Right hindlimb (tissue), 1 donor: ENCODE data around the gene ALPL.
A peak's percentile ranks its signal among the peaks of the same experiment; 100 is the strongest.
"Not testable (repeated sequence)": the region's sequence is repeated elsewhere in the genome, so short reads cannot be mapped to it uniquely, and the experiment has no call there.

ENCODE experiments used
- DNase-seq: peaks from one replicate; pipeline ENCODE4 v3.0.0-alpha.2; 2018

Gene ALPL

GRCh38 chr1:21508580-21509350 lies 458 bp upstream of the ALPL start:
- DNase-seq: peak; percentile 73

- no peak for DNase-seq
These were observed 880 bp downstream of the ALPL start for GRCh38 chr1:21510113-21510493.

GRCh38 chr1:21510885-21511578 lies 1.8 kb downstream of the ALPL start:
- no peak for DNase-seq

GRCh38 chr1:21511579-21512522 lies 2.6 kb downstream of the ALPL start:
- peak; percentile 78 for DNase-seq

GRCh38 chr1:21514245-21514644 lies 5.0 kb downstream of the ALPL start:
- DNase-seq: no peak

- DNase-seq: no peak
These were observed 8.0 kb downstream of the ALPL start for GRCh38 chr1:21517161-21517589.

- DNase-seq: no peak
These were observed 8.6 kb downstream of the ALPL start for GRCh38 chr1:21517660-21518480.

GRCh38 chr1:21518774-21519455 lies 9.7 kb downstream of the ALPL start:
- no peak for DNase-seq

- DNase-seq: not testable (repeated sequence)
These were observed 10.4 kb downstream of the ALPL start for GRCh38 chr1:21519486-21520070.

- no peak for DNase-seq
These were observed 11.9 kb downstream of the ALPL start for GRCh38 chr1:21520899-21521716.

- DNase-seq: no peak
These were observed 12.5 kb downstream of the ALPL start for GRCh38 chr1:21521717-21522060.

- DNase-seq: no peak
These were observed 13.4 kb downstream of the ALPL start for GRCh38 chr1:21522525-21523038.

GRCh38 chr1:21523297-21523813 lies 14.1 kb downstream of the ALPL start:
- no peak for DNase-seq

GRCh38 chr1:21524220-21524619 lies 15.0 kb downstream of the ALPL start:
- no peak for DNase-seq

GRCh38 chr1:21524686-21525339 lies 15.6 kb downstream of the ALPL start:
- DNase-seq: peak; percentile 39

GRCh38 chr1:21525340-21525717 lies 16.1 kb downstream of the ALPL start:
- DNase-seq: no peak

- no peak for DNase-seq
These were observed 17.2 kb downstream of the ALPL start for GRCh38 chr1:21526441-21526840.

GRCh38 chr1:21530368-21531016 lies 21.3 kb downstream of the ALPL start:
- DNase-seq: no peak

- no peak for DNase-seq
These were observed 22.0 kb downstream of the ALPL start for GRCh38 chr1:21531241-21531640.
